Measurements from ENCODE around the gene DMD.

Gene DMD

DNA sequence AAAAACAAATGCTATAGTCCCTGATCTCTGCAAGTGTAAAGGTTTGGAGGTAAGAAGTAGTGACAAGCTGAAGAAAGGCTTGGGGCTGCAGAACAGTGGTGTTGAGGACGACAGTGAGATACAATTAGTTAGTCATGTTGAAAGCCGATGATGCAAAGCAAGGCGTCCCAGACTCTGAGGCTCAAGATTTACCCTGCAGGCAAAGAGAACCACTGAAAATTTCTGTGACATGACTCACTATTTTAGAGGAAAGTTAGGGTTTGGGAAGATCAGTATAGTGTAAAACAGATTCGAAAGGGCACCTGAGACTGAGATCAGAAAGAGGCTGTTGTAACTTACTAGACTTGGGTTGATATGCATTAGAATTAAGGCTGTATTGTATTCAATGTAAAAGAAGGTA, 1858.3 kb downstream of the DMD start:
- no peak for DNase-seq (ENCODE audit: low read depth in 2 of 2)

DNA sequence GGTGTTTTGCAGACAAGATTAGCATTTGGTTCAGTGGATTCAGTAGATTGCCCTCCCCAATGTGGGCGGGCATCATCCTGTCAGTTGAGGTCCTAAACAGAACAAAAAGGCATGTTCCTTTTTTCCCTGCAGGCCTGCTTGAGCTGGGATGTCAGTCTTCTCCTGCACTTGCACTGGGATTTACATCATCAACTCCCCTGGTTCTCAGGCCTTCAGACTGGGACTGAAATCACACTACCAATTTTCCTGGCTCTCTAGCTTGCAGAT, 1860.6 kb downstream of the DMD start:
- no peak for DNase-seq (ENCODE audit: low read depth in 2 of 2)

DNA sequence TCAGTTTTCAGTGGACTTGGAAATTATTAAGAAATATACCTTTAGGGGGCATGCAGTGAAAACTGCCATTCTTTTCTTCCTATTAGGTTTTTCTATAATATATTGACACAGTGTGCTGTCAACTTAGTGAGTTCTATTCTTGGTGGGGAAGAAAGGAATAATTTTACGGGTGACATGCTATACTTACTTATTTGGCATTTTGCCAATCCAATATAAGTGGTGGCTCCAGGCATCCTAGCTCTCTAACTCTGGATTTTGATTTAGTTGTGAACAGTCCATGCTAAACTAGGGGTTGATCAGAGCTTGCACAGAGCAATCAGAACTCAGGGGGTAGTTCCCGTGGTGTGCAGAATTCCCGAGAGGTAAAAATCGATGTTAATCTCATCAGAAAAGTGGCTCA, 1861.8 kb downstream of the DMD start:
- DNase-seq (ENCODE audit: low read depth in 2 of 2) = no peak

DNA sequence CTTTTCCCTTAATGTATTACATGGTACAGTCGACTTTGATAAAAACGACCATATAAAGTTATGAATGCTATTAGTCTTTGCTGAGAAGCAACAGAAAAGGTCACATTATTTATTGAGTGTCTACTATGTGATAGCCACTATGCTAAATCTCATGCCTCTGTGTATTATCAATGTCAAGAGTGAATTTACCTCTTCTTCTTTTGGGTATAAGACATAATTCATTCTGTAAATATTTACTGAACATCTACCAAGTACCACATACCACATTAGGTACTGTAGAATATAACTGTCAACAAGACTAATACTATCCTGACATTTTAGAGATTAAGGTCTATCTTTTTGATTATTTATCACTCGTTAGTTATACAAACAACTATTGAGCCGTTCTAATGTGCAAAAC, 1870.8 kb downstream of the DMD start:
- no peak for DNase-seq (ENCODE audit: low read depth in 2 of 2)

DNA sequence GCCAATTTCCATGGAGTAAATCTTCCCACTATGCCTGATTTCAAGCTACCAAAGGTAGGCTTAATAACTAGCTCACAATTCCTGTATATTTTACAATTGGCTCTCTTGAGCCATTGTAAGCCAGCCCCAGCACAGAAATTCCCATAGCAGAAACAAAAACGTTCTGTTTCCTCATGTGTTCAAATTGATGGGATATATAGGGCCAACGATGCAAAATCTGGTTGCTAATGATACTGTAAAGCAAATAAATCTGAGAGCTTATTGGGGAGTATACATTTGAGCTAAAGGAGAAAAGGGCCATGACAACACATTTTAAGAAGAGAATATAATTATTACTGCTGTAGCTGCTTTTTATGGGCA, 1872.4 kb downstream of the DMD start:
- DNase-seq (ENCODE audit: low read depth in 2 of 2) = no peak

DNA sequence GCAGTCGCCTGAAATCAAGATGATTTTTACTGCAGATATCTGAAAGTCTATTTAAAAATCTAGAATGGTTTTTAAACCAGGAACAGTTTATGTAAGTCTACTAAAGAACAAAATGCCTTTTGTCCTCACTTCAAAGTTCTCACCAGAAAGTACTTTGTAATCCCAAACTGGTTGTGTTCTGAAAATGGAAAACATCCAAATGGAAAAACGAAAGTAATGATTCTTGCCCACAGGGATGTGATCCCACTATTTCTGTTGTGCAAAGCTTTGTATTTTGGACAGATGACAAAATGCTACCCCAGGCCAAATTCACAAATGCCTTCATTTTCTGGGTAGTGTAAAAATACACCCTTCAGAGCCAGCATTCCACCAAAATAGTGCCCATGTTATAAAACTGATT, 1874.0 kb downstream of the DMD start:
- no peak for DNase-seq (ENCODE audit: low read depth in 2 of 2)

DNA sequence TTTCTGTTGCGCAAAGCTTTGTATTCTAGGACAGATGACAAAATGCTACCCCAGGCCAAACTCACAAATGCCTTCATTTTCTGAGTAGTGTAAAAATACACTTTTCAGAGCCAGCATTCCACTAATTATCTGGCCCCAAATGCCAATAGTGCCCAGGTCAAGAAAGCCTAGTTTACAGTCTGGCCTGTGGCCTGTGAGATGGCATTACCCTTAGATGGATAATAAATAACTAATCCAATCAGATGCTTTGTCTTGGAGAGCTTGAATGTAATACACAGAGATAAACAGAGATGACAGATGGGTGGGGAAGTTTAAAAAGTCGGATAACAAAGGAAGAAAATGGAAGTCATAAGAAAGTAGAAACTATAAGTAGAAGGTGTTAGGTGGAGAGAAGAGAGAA, 1874.9 kb downstream of the DMD start:
- DNase-seq (ENCODE audit: low read depth in 2 of 2) = no peak

DNA sequence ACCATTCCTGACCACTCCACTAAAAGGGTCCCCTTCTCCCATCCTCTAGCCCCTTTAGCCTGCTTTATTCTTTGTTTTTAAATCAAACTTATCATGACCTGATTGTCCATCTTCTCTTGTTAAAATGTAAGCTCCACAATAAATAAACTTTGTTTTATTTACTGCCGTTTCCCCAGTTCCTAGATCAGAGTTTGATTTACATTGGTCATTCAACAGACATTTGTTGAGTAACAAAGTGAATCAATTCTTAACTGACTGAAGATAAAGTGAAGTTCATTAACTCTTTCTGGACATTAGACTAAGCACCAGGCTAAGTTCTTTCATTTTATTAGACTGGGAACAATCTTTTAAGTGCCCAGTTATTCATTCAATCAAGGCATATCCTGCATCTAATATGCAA, 1876.4 kb downstream of the DMD start:
- no peak for DNase-seq (ENCODE audit: low read depth in 2 of 2)

DNA sequence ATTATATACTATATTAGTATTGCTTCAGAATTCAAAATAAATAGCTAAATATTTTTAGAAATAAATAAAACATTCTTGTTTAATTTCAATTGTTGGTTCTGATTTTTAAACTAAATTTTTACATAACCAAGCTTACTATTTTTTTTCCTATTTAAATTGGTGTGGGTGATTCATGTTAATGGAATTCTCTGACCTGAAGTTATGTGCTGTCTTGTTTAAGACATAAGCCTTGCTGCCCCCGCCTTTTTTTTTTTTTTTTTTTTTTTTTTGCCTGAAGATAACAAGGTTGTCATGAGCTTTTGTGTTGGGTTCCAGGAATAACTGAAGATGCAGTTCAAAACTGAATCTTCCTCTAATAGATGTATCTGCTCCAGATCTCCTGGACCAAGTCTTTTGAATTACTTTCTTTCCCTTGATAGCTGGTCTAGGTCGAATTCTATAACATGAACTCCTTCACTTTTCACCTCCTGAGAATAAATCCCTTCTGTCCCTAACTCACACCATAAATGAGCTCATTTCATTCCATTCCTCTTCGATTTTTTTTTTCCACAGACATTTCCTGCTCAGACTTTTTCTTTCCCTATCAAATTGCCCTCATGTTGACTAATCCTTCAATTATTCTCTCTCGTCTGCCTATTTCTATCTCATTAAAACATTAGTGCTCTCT, 1878.1 kb downstream of the DMD start:
- no peak for DNase-seq (ENCODE audit: low read depth in 2 of 2)

DNA sequence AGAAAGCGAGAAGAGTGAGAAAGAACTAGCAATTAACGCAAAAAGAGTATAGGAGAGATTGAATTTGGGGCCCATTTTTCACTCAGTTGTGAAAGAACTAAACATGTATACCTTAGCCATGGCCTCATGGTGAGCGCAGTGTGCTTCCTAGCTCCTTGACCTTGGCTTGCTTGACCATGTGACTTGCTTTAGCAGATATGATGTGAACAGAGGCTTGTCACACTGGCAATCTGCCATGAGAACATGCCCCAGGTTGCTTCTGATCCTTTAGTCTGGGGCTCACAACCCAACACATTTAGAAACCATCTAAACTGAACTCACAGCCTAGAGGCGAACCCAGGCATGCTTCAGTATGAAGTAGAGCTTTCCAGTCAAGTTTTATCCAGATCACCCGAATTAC, 1879.4 kb downstream of the DMD start:
- DNase-seq (ENCODE audit: low read depth in 2 of 2) = no peak

DNA sequence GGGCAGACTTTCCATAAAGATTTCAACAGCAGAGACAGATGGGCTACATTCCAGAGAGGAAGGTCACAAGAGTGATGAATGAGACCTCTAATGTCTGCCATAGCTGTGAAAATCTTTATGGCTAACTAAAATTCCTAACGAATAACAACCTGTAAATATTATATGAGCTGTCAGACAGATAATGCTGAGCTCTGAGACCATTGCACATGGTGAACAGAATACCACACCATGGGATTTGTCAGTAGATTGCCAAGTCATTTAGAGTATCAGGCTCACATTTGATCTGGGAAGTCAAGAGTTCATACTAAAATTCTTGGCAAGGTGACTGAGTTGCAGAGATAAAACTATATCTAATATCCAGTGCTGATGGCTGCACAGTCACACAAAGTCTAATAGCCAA, 1880.3 kb downstream of the DMD start:
- no peak for DNase-seq (ENCODE audit: low read depth in 2 of 2)

DNA sequence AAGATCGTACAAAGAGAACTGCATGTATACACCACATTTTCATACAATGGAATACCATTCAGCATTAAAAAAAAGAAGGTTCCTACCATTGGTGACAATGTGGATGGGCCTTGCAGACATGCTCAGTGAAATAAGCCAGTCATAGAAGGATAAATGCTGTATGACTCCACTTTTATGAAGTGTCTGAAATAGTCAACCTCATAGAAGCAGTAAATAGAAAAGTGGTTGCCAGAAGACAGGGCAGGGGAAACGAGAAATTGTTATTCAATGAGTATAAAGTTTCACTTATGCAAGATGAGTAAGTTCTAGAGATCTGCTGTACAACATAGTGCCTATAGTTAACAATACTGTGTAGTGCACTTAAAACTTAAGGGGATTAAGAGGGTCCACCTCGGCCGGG, 1882.1 kb downstream of the DMD start:
- no peak for DNase-seq (ENCODE audit: low read depth in 2 of 2)

DNA sequence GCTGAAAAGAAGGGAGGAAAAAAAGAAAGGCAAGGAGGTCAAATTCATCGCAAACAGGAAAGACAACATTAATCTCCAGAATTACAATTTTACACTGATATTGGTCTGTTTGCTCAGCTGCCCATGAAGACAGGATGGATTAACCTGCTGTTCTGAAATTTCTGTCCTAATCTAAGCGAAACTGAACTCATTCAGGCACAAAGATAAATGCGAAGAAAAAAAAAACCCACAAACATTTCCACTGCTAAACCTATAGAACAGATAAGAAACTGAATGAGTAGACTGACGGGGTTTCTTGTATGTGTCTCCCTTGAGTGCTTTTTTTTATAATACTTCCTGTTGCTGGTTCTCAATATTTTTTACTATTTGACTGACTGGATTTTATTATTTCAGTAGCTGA, 1887.7 kb downstream of the DMD start:
- no peak for DNase-seq (ENCODE audit: low read depth in 2 of 2)

DNA sequence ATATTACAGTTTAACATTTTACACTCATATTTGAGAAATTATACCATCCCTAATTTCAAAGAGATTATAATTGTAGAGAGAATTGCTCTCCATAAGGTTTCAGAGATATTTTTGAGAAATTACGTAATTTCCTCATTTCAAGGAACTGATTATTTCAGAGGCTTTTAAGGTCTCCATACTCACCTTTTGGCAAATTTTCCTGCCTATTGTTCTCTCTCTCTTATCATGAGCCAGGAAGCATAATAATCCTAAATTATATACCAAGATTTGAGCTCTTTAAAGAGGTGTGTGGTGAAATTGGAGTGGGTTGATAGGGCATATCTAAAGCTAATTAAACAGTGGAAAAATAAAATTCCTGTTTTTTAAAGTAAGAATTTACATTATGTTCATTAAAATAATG, 1890.6 kb downstream of the DMD start:
- DNase-seq (ENCODE audit: low read depth in 2 of 2) = no peak

DNA sequence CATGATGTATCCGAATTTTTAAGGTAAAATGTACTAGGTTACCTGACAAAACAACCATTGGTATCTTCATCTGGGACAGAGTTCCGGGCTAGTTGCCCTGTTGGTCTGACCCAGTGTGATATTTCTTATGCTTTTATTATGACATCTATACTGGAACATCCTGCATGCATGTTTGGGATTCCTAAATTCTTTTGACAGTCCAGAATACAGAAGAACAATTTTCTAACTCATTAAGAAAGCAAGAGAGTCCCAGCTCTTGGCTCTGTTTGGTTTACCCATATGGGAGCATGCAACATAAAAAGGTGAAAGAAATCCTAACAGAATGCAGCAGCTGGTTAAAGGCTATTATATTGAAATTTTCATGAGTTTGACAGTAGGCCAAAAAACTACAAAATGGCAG, 1891.8 kb downstream of the DMD start:
- DNase-seq (ENCODE audit: low read depth in 2 of 2) = no peak

DNA sequence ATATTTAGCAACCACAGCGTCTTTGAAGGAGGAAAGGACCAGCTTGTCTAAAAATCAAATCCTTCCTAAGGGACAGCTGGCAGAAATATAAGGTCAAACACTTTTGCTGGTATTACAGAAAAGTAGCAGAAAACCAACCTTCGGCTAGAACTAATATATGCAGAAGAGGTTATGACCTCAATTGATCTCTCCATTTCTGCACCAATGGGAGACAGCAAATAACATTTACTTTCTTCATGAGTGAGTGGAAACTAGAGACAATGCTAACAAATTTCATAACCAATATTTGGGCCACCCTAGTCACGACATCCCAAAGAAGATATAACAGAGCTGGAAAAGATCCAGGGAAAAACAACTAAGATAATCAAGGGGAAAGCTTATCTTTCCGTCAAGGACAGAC, 1892.5 kb downstream of the DMD start:
- DNase-seq (ENCODE audit: low read depth in 2 of 2) = no peak

DNA sequence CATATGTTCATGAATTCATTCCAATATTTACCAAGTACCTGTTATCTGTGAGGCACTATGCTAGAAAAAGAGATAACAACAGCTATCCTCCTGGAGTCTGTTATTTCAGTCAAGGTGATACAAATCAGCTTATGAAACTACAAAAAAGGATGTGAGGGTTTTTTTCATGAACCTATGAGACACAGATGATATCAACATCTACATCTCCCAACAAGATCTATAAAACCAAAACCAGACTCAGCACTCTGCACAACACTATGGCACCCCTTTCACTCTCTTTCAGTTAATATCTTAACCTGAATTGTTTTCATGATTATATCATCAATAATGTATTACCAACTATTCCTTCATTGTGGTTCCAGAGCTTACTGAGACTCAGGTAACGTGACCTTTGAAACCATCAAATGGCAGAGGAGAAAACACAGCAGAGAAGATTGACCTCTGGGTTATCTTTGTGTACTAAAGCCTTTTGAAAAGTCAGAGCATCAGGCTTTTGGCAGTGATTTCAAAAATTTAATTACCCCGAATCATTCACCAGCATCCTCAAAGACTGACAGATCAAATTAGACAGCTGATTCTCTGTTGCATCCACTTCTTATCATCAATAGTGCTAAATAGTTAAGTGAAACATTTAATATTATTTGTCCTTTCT, 1894.9 kb downstream of the DMD start:
- DNase-seq (ENCODE audit: low read depth in 2 of 2) = no peak

DNA sequence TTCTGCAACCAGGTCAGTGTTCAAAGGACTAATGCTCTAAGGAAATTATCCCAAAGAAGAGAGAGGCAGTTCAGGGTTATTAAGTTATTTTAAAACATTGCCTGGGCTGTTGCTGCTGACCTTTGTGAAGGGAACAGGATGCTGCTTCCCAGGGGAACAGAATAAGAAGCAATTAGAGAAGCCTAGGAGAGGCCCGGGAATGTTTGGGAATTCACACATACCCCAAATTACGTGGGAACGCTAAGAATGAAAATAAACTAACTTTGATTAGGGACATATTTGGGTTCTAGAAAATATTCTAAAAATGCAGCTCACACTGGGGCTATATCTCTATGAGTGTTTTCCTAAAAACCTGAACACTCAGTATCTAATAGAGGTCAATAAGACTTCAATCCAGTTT, 1896.4 kb downstream of the DMD start:
- DNase-seq (ENCODE audit: low read depth in 2 of 2) = no peak

DNA sequence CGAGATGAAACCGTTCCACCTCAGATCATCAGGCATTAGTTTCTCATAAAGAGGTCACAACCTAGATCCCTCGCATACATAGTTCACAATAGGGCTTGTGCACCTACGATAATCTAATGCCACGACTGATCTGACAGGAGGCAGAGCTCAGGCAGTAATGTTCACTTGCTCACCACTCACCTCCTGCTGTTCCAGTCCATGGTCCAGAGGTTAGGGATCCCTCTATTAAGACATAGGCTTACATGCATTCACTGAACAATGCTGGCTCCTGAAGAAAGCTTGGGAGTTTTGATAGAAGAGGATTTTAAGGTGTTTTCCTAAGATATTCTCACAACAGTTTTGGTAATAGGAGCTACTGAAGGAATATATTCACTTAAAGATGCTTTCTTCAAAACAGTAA, 1903.4 kb downstream of the DMD start:
- no peak for DNase-seq (ENCODE audit: low read depth in 2 of 2)

DNA sequence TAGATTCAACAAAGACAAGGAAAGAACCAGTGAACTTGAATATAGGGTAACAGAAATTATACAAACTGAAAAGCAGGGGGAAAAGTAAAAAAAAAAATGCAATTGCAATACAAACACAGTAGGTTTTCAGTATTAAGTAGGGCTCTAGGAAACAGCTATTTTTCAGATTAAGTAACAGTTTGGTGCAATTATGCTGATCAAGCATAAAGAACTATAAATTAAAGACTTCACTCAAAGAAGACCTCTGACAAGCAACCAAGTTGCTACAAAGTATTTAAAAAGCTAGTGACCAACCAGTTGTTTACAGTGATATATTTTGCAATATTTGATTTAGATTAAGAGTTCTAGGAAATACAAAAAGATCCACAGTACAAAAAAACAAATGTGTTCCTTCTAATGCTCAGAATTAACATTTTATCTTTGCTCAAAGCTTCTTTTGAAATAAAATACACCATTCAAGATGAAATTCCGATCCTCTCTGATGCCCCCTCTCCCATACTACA, 1908.7 kb downstream of the DMD start:
- no peak for DNase-seq (ENCODE audit: low read depth in 2 of 2)

DNA sequence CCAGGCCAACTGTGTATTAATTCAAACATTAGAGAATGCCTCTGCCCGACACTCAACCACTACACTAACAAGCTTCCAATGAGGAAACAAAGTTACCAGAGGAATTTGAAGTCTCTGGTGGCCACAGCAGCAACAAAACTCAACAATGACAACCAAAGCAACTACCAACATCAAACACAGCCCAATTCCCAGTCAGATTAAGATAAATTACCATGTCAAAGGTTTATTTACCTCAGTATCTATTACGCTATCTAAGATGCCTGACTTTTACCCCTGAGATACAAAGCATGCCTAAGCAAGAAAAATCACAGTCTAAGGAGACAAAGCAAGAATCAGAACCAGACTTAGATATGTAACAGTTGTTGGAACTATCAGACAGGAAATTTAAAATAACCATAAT, 1909.4 kb downstream of the DMD start:
- DNase-seq (ENCODE audit: low read depth in 2 of 2) = no peak

DNA sequence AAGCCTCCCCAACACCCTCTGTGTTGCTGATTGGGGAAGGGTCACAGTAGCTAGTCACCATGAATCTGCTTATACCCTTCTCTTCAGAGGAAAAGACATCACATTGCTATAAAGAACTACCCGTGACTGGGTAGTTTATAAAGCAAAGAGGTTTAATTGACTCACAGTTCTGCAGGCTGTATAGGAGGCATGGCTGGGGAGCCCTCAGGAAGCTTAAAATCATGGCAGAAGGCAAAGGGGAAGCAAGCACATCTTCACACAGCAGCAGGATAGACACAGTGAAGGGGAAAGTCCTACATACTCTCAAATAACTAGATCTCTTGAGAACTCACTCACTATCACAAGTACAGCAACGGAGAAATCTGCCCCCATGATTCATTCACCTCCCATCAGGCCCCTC, 1910.1 kb downstream of the DMD start:
- DNase-seq (ENCODE audit: low read depth in 2 of 2) = no peak

DNA sequence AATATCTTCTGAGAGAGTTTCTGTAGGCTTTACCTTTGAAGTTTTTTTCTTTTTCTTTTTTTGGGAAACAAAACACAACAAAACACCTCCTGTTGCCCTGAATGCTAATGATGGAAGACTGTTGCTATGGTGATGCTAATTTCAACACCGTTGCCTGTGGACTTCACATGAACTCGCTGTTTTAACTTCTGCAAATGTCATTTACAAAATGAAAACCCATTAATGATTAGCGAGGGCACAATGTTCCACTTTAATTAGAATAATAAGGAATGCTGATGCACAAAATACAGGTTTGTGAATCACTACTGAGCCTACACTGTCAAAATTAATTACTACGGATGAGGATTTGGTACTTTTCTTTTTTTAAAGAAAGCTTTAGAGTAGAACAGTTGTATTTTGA, 1912.4 kb downstream of the DMD start:
- DNase-seq (ENCODE audit: low read depth in 2 of 2) = no peak

DNA sequence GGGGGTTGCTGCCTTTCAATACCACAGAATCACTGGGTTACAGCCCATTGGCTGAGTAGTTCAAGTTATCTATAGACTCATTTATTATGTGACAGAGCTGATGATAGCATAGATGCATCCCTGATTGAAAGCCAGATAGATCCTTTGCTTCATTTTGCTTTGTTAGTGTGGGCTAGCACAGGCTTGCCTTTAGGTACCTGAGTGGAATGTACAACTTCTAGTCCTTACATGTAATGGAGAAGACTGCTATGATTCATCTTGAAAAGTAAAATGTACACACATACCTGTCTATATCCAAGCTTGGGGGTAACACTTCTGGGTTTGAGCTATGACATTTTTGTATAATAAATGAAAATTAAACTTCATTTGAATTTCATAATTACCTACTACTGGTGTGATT, 1913.5 kb downstream of the DMD start:
- no peak for DNase-seq (ENCODE audit: low read depth in 2 of 2)
